HG02798 (cell line): ENCODE results near the gene MYO7B.

Source experiments
- ATAC-seq: cut with Tn5 transposase; IDR thresholded peaks from one replicate; pipeline ENCODE4 v1.9.1; 2021; ENCODE audit warnings: mild to moderate bottlenecking; ENCODE audit not compliant: unreplicated experiment, poor library complexity

Gene MYO7B

DNA sequence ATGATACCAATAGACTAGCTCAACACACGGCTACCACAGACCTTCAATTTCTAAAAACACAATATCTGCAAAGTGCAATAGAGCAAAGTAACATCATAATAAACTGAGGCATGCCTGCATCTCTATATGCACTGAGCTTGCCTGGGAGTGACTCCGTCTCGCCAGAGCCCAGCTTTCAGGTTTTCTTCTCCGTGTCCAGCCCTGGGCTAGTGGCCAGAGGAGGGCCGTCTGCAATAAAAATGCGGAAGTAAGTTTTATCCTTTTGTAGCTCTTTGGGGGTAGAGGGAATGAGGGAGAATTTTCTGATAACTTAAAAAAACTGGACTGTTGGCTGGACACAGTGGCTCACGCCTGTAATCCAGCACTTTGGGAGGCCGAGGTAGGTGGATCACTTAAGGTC lies 69.5 kb downstream of the MYO7B start:
- no peak for ATAC-seq

GRCh38 chr2:127605691-127606263 lies 70.3 kb downstream of the MYO7B start:
- no peak for ATAC-seq

DNA sequence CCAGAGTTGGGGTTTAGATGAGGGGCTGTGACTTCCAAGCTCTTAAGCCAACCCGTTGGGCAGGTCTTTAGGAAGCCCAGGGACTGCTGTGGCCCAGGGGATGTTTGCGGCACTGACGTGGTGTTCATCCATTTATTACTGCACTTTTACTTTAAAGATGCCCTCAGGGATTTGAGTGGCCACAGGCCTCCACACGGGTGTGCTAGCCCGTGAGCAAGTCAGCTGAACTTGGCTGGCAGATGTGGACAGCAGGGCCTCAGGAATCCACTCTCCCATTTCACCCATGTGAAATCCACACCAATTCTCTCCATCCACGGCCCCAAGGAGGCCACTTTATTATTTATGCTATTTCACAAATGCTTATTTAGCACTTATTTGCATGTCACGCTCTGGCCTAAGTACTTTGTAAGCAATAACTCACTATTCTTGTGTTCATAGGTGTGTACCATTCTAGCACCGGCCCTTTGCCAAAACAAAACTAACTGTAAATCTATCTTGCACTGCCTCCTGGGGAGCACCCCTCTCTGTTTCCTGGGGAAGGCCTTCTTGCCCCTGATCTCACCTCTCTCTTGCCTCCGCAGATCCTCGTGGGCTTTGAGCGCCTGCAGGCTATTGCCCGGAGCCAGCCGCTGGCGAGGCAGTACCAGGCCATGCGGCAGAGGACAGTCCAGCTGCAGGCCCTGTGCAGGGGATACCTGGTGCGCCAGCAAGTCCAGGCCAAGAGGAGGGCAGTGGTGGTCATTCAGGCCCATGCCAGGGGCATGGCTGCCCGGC lies 71.3 kb downstream of the MYO7B start:
- no peak for ATAC-seq

- no peak for ATAC-seq
Measured at GRCh38 chr2:127607399-127607908, 72.0 kb downstream of the MYO7B start.

GRCh38 chr2:127608061-127609030 lies 72.9 kb downstream of the MYO7B start:
- no peak for ATAC-seq

- no peak for ATAC-seq
Measured at GRCh38 chr2:127609031-127609751, 73.7 kb downstream of the MYO7B start.

GRCh38 chr2:127609818-127610217 lies 74.3 kb downstream of the MYO7B start:
- ATAC-seq: no peak

GRCh38 chr2:127610561-127610960 lies 75.1 kb downstream of the MYO7B start:
- no peak for ATAC-seq

DNA sequence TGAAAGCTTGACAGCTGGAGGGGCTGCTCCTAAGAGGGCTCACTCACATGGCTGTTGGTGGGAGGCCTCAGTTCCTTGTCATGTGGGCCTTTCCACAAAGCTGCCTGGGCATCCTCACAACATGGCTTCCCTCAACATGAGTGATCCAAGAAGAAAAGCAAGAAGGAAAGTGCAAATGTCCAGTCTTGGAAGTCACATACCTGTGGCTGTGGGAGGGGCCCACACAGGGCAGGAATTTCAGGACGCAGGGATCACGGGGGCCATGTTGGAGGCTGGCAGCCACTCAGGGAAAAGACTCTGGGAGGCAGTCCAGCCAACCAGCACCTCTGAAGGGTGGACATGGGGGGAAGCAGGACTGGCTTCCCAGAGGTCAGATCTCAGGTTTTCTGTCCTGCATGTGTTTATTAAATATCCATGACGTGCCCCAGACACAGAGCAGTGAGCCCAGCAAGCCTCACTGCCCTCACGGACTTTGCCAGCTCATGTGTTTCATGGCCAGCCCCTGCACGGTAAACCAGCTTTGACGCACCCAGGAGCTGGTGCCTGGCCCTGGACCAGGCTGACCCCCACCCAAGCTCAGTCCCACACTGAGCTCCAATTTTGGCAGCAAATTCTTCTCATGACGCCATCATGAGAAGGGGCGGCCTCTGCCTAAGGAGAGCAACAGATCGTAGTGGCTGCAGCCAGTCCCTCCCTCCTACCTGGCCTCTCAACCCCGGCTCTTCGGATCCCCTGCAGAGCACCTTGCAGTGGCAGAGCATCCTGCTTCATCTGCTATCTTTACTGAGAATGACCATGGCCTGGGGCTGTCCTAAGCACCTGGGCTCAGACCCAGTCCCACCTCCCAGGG lies 75.8 kb downstream of the MYO7B start:
- no peak for ATAC-seq

DNA sequence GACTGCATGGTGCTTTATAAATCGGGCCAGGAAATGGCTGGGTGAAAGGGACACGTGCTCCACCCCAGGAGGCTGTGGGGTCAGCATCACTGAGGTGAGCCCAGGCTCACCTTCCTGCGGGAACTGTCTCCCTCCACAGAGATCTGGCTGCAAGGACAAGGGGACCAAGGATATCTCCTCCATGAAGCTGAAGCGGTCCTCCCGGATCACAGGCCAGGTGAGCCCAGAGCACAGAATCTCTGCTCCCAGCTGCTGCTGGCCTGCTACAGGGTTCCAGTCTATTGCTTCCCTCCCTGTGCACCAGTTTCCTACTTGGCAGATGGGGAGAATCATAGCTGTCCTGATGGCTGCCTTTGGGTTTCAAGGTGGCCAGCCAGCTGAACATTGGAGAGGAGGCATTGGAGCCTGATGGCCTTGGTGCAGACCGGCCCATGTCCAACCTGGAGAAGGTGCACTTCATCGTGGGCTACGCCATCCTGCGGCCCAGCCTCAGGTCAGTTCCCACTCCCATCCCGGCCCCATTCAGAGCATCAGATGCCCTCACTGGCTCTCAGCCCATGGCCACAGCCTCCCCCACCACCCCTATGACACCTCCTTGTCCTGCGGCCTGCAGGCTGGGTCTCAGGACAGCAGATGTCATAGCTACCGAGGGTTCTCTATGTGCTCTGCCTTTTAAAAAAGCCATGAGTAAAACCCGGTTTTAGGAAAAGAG lies 76.8 kb downstream of the MYO7B start:
- no peak for ATAC-seq

DNA sequence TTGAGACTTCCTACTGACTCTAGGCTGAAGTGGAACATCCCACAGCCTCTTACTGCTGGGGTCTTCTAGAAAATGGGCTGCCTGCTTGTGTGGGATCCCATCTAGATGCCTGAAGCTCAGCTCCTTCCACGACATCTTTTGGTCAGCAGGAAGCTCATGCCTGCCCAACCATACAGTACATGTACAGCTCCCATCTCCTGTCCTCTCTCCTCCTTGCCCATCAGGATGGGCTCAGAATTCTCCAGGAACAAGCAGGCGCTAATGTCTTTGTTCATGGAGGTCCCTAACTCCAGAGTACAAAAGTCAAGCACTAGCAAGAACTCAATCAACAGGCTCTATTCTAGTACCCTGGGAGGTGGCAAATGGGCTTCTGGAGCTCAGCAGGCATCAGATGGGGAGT lies 78.8 kb downstream of the MYO7B start:
- ATAC-seq: no peak

GRCh38 chr2:127614731-127615130 lies 79.2 kb downstream of the MYO7B start:
- no peak for ATAC-seq

DNA sequence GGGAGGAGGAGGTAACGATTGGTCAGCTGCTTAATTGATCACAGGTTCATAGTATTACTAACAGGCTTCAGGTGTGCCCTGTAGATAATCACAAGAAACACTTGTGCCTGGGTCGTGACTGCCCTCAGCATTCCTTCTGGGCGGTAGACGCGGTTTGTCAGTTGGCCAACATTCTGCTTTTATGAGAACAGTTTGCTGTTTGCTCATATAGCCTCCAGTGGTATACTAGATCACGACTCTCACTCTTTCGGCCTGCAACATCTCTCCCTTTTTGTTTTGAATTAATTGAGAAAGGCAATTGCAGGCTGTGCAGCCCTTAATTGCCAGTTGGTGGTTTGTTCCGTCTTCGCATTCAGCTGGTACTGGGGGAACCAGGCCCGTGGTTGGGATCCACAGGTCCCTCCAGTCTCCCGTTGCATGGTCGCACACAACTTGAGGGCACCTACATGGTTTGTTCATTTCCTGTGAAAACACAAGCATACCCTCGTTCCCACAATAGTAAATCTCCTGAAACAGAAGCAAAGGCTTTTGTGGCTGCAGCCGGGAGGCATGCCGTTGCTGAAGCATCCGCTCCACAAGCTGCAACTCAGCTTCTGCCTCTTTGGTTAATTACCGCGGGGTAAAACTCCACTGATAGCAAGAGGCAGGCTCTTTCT lies 80.2 kb downstream of the MYO7B start:
- ATAC-seq: no peak

- ATAC-seq: no peak
Measured at GRCh38 chr2:127618551-127619202, 83.2 kb downstream of the MYO7B start.

DNA sequence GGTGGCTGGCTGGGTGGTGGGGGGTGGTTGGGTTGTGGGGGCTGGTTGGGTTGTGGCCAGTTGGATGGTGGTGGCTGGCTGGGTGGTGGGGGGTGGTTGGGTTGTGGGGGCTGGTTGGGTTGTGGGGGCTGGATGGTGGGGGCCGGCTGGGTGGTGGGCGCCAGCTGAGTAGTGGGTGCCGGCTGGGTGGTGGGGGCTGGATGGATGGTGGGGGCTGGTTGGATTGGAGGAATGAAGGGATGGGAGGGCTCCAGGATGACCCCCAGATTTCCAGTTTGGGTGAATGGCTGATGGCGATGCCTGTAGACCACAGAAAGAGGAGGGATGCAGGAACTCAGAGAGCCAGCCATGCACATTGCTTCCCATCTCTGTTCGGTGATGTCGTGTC lies 83.7 kb downstream of the MYO7B start:
- ATAC-seq: no peak

DNA sequence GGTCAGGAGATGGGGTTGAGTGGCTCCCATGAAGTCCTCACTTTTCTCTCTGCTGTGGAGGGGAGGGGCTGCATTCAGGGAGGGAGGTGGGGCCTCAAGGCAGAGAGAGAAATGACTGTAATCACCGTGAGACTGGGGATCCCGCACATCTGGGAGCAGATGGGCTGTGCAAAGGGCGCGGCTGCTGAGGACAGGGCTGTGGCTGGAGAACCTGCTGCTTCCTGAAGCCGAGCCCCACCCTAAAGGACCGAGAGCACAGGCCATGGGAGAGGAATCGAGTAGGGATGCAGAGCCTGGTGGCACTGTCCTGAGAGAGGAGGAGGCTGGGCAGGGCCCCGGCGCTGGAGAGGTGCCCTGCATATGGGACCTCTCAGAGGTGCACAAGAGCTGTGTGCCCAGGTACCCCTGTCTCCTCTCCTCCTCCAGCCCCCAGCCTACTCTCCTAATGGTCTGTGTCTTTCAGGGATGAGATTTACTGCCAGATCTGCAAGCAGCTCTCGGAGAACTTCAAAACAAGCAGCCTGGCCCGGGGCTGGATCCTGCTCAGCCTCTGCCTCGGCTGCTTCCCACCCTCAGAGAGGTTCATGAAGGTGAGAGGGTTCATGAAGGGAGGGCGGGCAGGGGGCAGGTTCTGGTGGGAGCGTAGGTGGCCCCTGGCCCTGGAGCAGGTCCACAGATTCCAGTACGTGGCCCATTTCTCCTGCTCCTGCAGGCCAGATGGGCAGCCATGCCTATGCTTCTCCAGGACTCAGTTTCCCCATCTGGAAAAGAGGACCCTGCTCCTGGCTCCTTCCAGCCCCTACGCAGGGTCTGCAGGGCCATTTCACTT lies 84.6 kb downstream of the MYO7B start:
- ATAC-seq: no peak

DNA sequence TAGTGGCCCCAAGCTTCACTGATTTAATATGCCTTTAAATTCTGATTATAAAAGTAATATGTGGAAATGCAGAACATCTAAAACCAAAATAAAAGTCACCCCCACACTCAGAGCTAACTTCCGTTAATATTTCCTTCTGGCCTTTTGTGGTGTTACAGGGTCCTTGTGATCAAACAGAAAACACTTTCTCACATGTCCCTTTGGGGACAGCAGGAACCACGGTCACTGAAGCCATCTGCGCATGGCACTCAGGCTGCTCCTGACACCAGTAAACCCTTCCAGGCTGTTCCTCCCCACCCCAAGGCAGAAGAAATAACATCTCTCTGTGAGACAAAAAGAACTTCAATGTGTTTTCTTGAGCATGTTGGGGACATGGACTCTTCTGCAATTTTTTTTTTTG lies 85.4 kb downstream of the MYO7B start:
- ATAC-seq: no peak
